Lung (tissue), 12 donors: ENCODE measurements around the gene MYT1. TPM values are rescaled to one million over a fixed set of nuclear protein-coding genes. Genes with fewer than 3 reads are reported as not detected.

ENCODE experiments used
- ATAC-seq: fragments of 200-7000 bp; cut with Tn5 transposase; one replicate; pipeline ENCODE4 v1.9.1; 2020; ENCODE audit warnings: moderate number of reproducible peaks; ENCODE audit not compliant: insufficient read depth, low FRiP score
- DNase-seq, 3 donors: peaks; one replicate each; pipeline ENCODE4 v3.0.0-alpha.2; 2013 to 2017
- H3K27ac ChIP-seq, 2 donors: one replicate each; pipeline ENCODE4 v1.5.1; 2013; ENCODE audit warnings: mild to moderate bottlenecking in 2 of 2, moderate library complexity in 2 of 2, control low read depth in 1 of 2, inconsistent platforms in 1 of 2, low read depth in 1 of 2, low read length in 1 of 2
- H3K27me3 ChIP-seq, 3 donors: one replicate each; pipeline ENCODE4 v1.5.1; 2013; ENCODE audit warnings: low read length in 2 of 3; ENCODE audit not compliant: control insufficient read depth in 3 of 3, insufficient read depth in 3 of 3
- H3K36me3 ChIP-seq, 4 donors: one replicate each; pipeline ENCODE4 v1.5.1; 2013; ENCODE audit warnings: low read length in 4 of 4, mild to moderate bottlenecking in 1 of 4, moderate library complexity in 1 of 4; ENCODE audit not compliant: control insufficient read depth in 4 of 4, insufficient read depth in 4 of 4
- H3K4me1 ChIP-seq, 5 donors: one replicate each; pipeline ENCODE4 v1.5.1; 2013; ENCODE audit warnings: low read length in 5 of 5, mild to moderate bottlenecking in 2 of 5, moderate library complexity in 1 of 5; ENCODE audit not compliant: control insufficient read depth in 5 of 5, insufficient read depth in 5 of 5
- H3K4me3 ChIP-seq: one replicate; pipeline ENCODE4 v1.5.1; 2013; ENCODE audit warnings: mild to moderate bottlenecking, control low read depth, moderate library complexity
- H3K9ac ChIP-seq, 2 donors: one replicate each; pipeline ENCODE4 v1.5.1; 2013; ENCODE audit warnings: low read length in 2 of 2, control low read depth in 1 of 2; ENCODE audit not compliant: insufficient read depth in 1 of 2
- H3K9me3 ChIP-seq, 4 donors: one replicate each; pipeline ENCODE4 v1.5.1; 2013; ENCODE audit warnings: low read length in 3 of 4, mild to moderate bottlenecking in 1 of 4, moderate library complexity in 1 of 4; ENCODE audit not compliant: control insufficient read depth in 4 of 4, insufficient read depth in 3 of 4
- CTCF ChIP-seq: IDR thresholded peaks from 2 replicates; pipeline ENCODE4 v1.5.1; 2012; ENCODE audit warnings: mild to moderate bottlenecking; ENCODE audit errors: control extremely low read depth, extremely low read depth
- WGBS, 2 donors: extraction: QIAGEN DNeasy Blood & Tissue Kit; methylation state at CpG; one replicate each; pipeline ENCODE4 v1.1.7; 2013; 5-methylcytosine and 5-hydroxymethylcytosine counted together
- polyA plus RNA-seq, 2 donors: library from polyadenylated mRNA; stranded (reverse); fragments of 200-250 nt; gene quantifications; one replicate each; pipeline ENCODE4 v1.2.1, GENCODE V29; 2013
- total RNA-seq, 2 donors: library from RNA; depleted of rRNA in 1 of 2; stranded (reverse); fragments of >200 nt in 1 of 2; gene quantifications; one replicate each; pipeline ENCODE4 v1.2.1, GENCODE V29; 2014 to 2021
- donor health status: control.
- donor health status: control.
- donor health status: Bipolar disorder and iron deficiency.
- donor health status: healthy.
- donor health status: DM: yes; HTN: yes; CAD: no.

The MYT1 gene
- total and polyA plus RNA-seq, 4 donors: 0.03 to 0.40 (median 0.10) TPM; not detected in 1

GRCh38 chr20:64255361-64256281 lies 91.4 kb downstream of the MYT1 start, which contains the start of gene PCMTD2:
Gene PCMTD2 (plus strand): TSS chr20:64255748. CDS start chr20:64259966, 4,218 bp downstream.
- peak within 1 kb of the TSS; percentile 56 to 65 for H3K9ac ChIP-seq
- WGBS, 2 donors: 0% methylated on average over 67 to 96 of the region's 96 CpGs
- peak; percentile 92 for ATAC-seq
- DNase-seq: peak; percentile 91
- peak within 1 kb of the TSS; percentile 86 for H3K4me3 ChIP-seq
- H3K36me3 ChIP-seq: peaks cover 0 to 3% (median 0%) of the 10 kb centered on the region in 4 donors
- no peak for TF ChIP-seq CTCF
- H3K27me3 ChIP-seq: peaks cover 0 to 11% (median 6%) of the 10 kb centered on the region in 3 donors
- peaks cover 0 to 29% (median 17%) of the 10 kb centered on the region in 5 donors for H3K4me1 ChIP-seq
- H3K27ac ChIP-seq: peak within 1 kb of the TSS; percentile 89 to 94
- H3K9me3 ChIP-seq: no peaks in the 10 kb centered on the region

GRCh38 chr20:64256282-64256935 lies 92.2 kb downstream of the MYT1 start:
- no peak for TF ChIP-seq CTCF
- Histone ChIP-seq H3K9ac (peak overlapping the region; percentile 56 to 65), H3K36me3 (peaks cover 0 to 3% (median 0%) of the 10 kb centered on the region in 4 donors), H3K9me3 (no peaks in the 10 kb centered on the region), H3K27me3 (peaks cover 0 to 4% (median 4%) of the 10 kb centered on the region in 3 donors), H3K27ac (peak overlapping the region; percentile 89 to 94), H3K4me3 (peak overlapping the region; percentile 86), H3K4me1 (peaks cover 0 to 37% (median 19%) of the 10 kb centered on the region in 5 donors)
- DNase-seq: peak in 1 of 3 donors; percentile 3
- ATAC-seq: no peak
- WGBS, 2 donors: 24 to 29% methylated on average over 15 of the region's 15 CpGs

GRCh38 chr20:64257107-64257757 lies 93.0 kb downstream of the MYT1 start:
- Histone ChIP-seq H3K4me1 (peaks cover 0 to 41% (median 22%) of the 10 kb centered on the region in 5 donors), H3K9ac (no peak overlapping the region), H3K27me3 (peaks cover 0 to 4% (median 0%) of the 10 kb centered on the region in 3 donors), H3K9me3 (no peaks in the 10 kb centered on the region), H3K4me3 (no peak overlapping the region), H3K36me3 (peaks cover 0 to 3% (median 0%) of the 10 kb centered on the region in 4 donors), H3K27ac (no peak overlapping the region)
- TF ChIP-seq CTCF: no peak
- WGBS, 2 donors: 92 to 93% methylated on average over 13 of the region's 13 CpGs
- ATAC-seq (no peak), DNase-seq (no peak)
